GM12878 (cell line): ENCODE measurements around the gene NPTX1. TPM values are rescaled to one million over a fixed set of nuclear protein-coding genes. Genes with fewer than 3 reads are reported as not detected.

Experiments used
- ATAC-seq: fragments of 200-7000 bp; cut with Tn5 transposase; 3 replicates; pipeline ENCODE4 v1.9.1; 2020; ENCODE audit warnings: mild to moderate bottlenecking, moderate library complexity
- BruUV-seq: library from RNA; stranded (reverse); fragments of 400-500 nt; replicated peaks from 2 replicates; lab custom pipeline; 2021; lab: Mats Ljungman, UMichigan
- CTCF ChIA-PET: fragments of 300-600 bp; sonication (Branson Sonifier 250); formaldehyde crosslinking; extraction: SDS; loops from one replicate; lab custom pipeline; 2021; ENCODE audit warnings: inconsistent platforms; lab: Yijun Ruan, JAX
- POLR2A ChIA-PET: fragments of 350-600 bp; formaldehyde crosslinking; extraction: SDS; loops from one replicate; lab custom pipeline; 2021; ENCODE audit warnings: inconsistent platforms; lab: Charles Lee
- RAD21 ChIA-PET: fragments of 300-600 bp; sonication (Branson Sonifier 250); formaldehyde crosslinking; loops from one replicate; lab custom pipeline; 2023; ENCODE audit warnings: antibody characterized with exemption; ENCODE audit not compliant: unreplicated experiment; lab: Charles Lee
- SMC1A ChIA-PET: fragments of 300-600 bp; sonication (Branson Sonifier 250); formaldehyde crosslinking; loops from one replicate; lab custom pipeline; 2023; ENCODE audit not compliant: unreplicated experiment, uncharacterized antibody; lab: Charles Lee
- DNase-seq: peaks from one replicate; pipeline ENCODE4 v3.0.0-alpha.2; 2011; ENCODE audit warnings: low read depth, low spot score
- FAIRE-seq: peaks from 3 replicates; lab custom pipeline; 2011; peaks lifted over from hg19 to GRCh38; lab: Jason Lieb, UNC
- H2AFZ ChIP-seq: 2 replicates; pipeline ENCODE4 v1.6.0; 2011; ENCODE audit warnings: low read depth, low read length, control low read depth; ENCODE audit not compliant: control insufficient read depth
- H3K27ac ChIP-seq: 2 replicates; pipeline ENCODE4 v1.5.1; 2011; ENCODE audit warnings: control low read depth; ENCODE audit not compliant: control insufficient read depth, insufficient read depth
- H3K27me3 ChIP-seq, 2 experiments: replicated peaks in 1 of 2; 2 replicates each; pipeline versions ENCODE4 v1.6.0 to v1.6.1; 2011; ENCODE audit warnings: low read length in 1 of 2; ENCODE audit not compliant: control insufficient read depth in 2 of 2, insufficient read depth in 2 of 2
- H3K36me3 ChIP-seq, 2 experiments: 2 replicates each; pipeline ENCODE4 v1.5.1; 2011; ENCODE audit warnings: low read length in 1 of 2; ENCODE audit not compliant: control insufficient read depth in 2 of 2, insufficient read depth in 2 of 2
- H3K4me1 ChIP-seq: 2 replicates; pipeline ENCODE4 v1.6.1; 2011; ENCODE audit warnings: mild to moderate bottlenecking, low read length, moderate library complexity, mixed read lengths; ENCODE audit not compliant: control insufficient read depth, insufficient read depth
- H3K4me2 ChIP-seq: 2 replicates; pipeline ENCODE4 v1.6.0; 2011; ENCODE audit warnings: control low read depth; ENCODE audit not compliant: control insufficient read depth, insufficient read depth
- H3K4me3 ChIP-seq: fragments of 200-600 bp; sonication (generic); 2 replicates; pipeline ENCODE4 v1.5.1; 2016
- H3K79me2 ChIP-seq: 2 replicates; pipeline ENCODE4 v1.6.0; 2011; ENCODE audit warnings: low read length; ENCODE audit not compliant: control insufficient read depth, insufficient read depth
- H3K9ac ChIP-seq: 2 replicates; pipeline ENCODE4 v1.8.0; 2011; ENCODE audit warnings: low read length, control low read depth, mixed read lengths; ENCODE audit not compliant: control insufficient read depth, insufficient read depth
- H3K9me3 ChIP-seq: replicated peaks from 3 replicates; pipeline ENCODE4 v1.5.1; 2011; ENCODE audit warnings: mild to moderate bottlenecking, low read length; ENCODE audit not compliant: control insufficient read depth, insufficient read depth
- H4K20me1 ChIP-seq: 2 replicates; pipeline ENCODE4 v1.6.0; 2011; ENCODE audit not compliant: control insufficient read depth, insufficient read depth
- ATF7 ChIP-seq: fragments of 450-650 bp; IDR thresholded peaks from 2 replicates; pipeline ENCODE4 v1.6.1; 2016; ENCODE audit warnings: low read depth, mild to moderate bottlenecking
- BCL3 ChIP-seq: IDR thresholded peaks from 2 replicates; pipeline ENCODE4 v1.6.1; 2011; ENCODE audit warnings: borderline replicate concordance, low read depth, mild to moderate bottlenecking, moderate library complexity, low read length; ENCODE audit not compliant: insufficient read depth, poor library complexity, severe bottlenecking
- BMI1 ChIP-seq: fragments of 450-650 bp; IDR thresholded peaks from 2 replicates; pipeline ENCODE4 v1.6.1; 2016; ENCODE audit warnings: mild to moderate bottlenecking, moderate library complexity, borderline replicate concordance
- FOXM1 ChIP-seq: IDR thresholded peaks from 2 replicates; pipeline ENCODE4 v1.6.1; 2012; ENCODE audit warnings: low read depth, mild to moderate bottlenecking, inconsistent platforms, low read length, moderate library complexity
- MYC ChIP-seq: IDR thresholded peaks from 2 replicates; pipeline ENCODE4 v1.6.1; 2011; ENCODE audit warnings: mild to moderate bottlenecking, low read length, moderate library complexity, inconsistent platforms; ENCODE audit not compliant: insufficient read depth, insufficient replicate concordance, insufficient read length, severe bottlenecking
- NFIC ChIP-seq: IDR thresholded peaks from 2 replicates; pipeline ENCODE4 v1.6.1; 2012; ENCODE audit warnings: low read depth, mild to moderate bottlenecking, inconsistent platforms, low read length, moderate library complexity
- PML ChIP-seq: IDR thresholded peaks from 2 replicates; pipeline ENCODE4 v1.6.1; 2012; ENCODE audit warnings: low read length, inconsistent platforms
- RUNX3 ChIP-seq: IDR thresholded peaks from 2 replicates; pipeline ENCODE4 v1.6.1; 2012; ENCODE audit warnings: low read length, inconsistent platforms
- ZBTB11 ChIP-seq: fragments of 450-650 bp; formaldehyde crosslinking; IDR thresholded peaks from 2 replicates; pipeline ENCODE4 v1.5.0; 2022; ENCODE audit warnings: mild to moderate bottlenecking, missing genetic modification characterization
- ZBTB40 ChIP-seq: fragments of 450-650 bp; IDR thresholded peaks from 2 replicates; pipeline ENCODE4 v1.6.1; 2016; ENCODE audit warnings: mild to moderate bottlenecking, moderate library complexity, borderline replicate concordance
- ZNF622 ChIP-seq: fragments of 450-650 bp; IDR thresholded peaks from 2 replicates; pipeline ENCODE4 v1.6.1; 2017; ENCODE audit warnings: mild to moderate bottlenecking, inconsistent platforms
- WGBS: methylation state at CpG from one replicate; pipeline ENCODE4 v1.1.6; 2016; ENCODE audit warnings: low lambda C conversion rate; ENCODE audit not compliant: insufficient replicate concordance, insufficient coverage; ENCODE audit errors: missing lambda C conversion rate; 5-methylcytosine and 5-hydroxymethylcytosine counted together
- in situ Hi-C: fragments of 300-500 bp; cut with MboI; formaldehyde crosslinking; loops from 9 replicates; pipeline ENCODE4 v1.14.3; 2018; ENCODE audit warnings: mixed read lengths
- intact Hi-C: fragments of 100-400 bp; cut with micrococcal nuclease; formaldehyde crosslinking; loops from one replicate; pipeline ENCODE4 v1.14.2; 2022; ENCODE audit not compliant: unreplicated experiment
- polyA plus RNA-seq, 11 experiments: library from polyadenylated mRNA; depleted of rRNA in 4 of 11; unstranded in 6 of 11; stranded (reverse) in 5 of 11; fragments of >200 nt; fragmentation: Nextera tagmentation in 4 of 11; fragmentation: Illumina TruSeq in 1 of 11; extraction: Ambion mirVana in 4 of 11; extraction: Trizol in 1 of 11; gene quantifications; 1 replicate in 1 of 11; 2 replicates in 10 of 11; pipeline versions ENCODE4 v1.2.1 to v1.2.3, GENCODE V29; 2011 to 2016; ENCODE audit warnings: inconsistent platforms in 2 of 11, missing spikeins in 2 of 11, low read depth in 1 of 11
- total RNA-seq, 4 experiments: library from RNA; depleted of rRNA in 3 of 4; stranded (reverse); fragments of >200 nt in 3 of 4; fragmentation: Illumina TruSeq in 1 of 4; extraction: Trizol in 1 of 4; gene quantifications; 2 replicates each; pipeline versions ENCODE4 v1.2.1 to v1.2.3, GENCODE V29; 2013 to 2021

The NPTX1 gene
- total and polyA plus RNA-seq, 10 of the 15 experiments (the other 5 are each of a cell fraction or from before 2014, with no cell fraction given): not detected

DNA sequence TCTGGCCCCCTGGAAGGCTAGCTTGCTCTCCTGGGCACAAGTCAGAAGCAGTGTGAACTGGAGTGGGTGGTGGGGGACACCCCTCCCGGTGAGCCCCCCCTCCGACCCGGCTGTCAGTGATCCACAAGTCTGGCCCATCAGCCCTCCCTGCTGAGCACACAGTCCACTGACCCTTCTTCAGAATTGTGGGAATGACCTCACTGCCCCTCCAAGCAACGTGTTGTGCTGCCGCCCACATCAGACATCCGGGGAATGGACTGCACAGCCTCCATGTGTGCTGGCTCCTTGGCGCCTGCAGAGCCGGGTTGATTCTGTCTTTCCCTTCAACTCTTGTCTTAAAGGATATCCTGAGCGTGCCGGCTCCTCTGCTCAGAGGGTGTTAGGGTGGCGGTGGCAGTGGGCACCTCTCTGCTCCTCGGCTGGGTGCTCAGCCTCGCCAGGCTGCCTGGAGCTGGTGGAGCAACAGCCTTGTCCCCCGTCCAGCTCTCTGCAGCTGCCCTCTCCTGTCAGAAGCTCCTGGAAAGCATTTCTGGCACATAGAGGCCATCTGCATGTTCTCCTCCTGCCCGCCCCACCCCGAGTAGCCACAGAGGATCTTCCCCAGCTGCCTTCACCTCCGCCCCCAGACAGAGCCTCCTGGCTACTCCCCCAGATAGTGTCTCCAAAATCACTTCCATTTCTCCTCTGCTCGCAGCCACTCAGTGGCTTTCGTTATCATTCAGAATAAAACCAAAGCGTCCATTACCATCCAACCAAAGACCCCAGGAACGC lies 19.8 kb downstream of the NPTX1 start (continued):
- TF ChIP-seq ZBTB40 (no peak), ZNF622 (no peak), MYC (no peak)

- no peak for FAIRE-seq
- Histone ChIP-seq H3K27ac (no peak overlapping the region), H3K36me3 (no peaks in the 10 kb centered on the region), H3K9ac (no peak overlapping the region), H4K20me1 (no peaks in the 10 kb centered on the region), H3K79me2 (peaks cover 7% of the 10 kb centered on the region), H3K4me1 (peaks cover 8% of the 10 kb centered on the region), H3K4me2 (peak overlapping the region; percentile 46), H3K4me3 (no peak overlapping the region), H2AFZ (no peak overlapping the region), H3K9me3 (no peaks in the 10 kb centered on the region), H3K27me3 (peaks cover 0 to 3% of the 10 kb centered on the region in 2 experiments; a peak in 1 of 4 replicates)
- POLR2A ChIA-PET: no interaction called here
- RAD21 ChIA-PET: interaction anchor here (1.7 kb wide), 1 partner anchor 28 kb away, joined by 11 read pairs; no protein-coding TSS in a partner anchor
- SMC1A ChIA-PET: interaction anchor here (0.9 kb wide), 1 partner anchor 8 kb away, joined by 3 read pairs; no protein-coding TSS in a partner anchor
- whole genome bisulfite sequencing: 100% methylated on average over 2 of the region's 4 CpGs
- CTCF ChIA-PET: no interaction called here
- ATAC-seq: no peak
- DNase-seq: no peak
- no TSS peak for BruUV-seq
- intact Hi-C loops (loop anchor here (10.0 kb wide), 1 partner anchor 119 kb away; no protein-coding TSS in a partner anchor), in situ Hi-C loops (no loop called here)
- TF ChIP-seq RUNX3 (no peak), ATF7 (no peak), BCL3 (no peak), ZBTB11 (CRISPR knock-in tag) (no peak), PML (no peak), BMI1 (no peak), FOXM1 (no peak), NFIC (no peak)
Measured at GRCh38 chr17:80455784-80456183, 20.6 kb downstream of the NPTX1 start.
